Measurements from ENCODE around the gene SATB2.

The SATB2 gene

GRCh38 chr2:199488772-199489400 lies 31.1 kb upstream of the SATB2 start:
- DNase-seq (ENCODE audit: insufficient read length, low spot score) (peak; percentile 25), FAIRE-seq (no peak)
- TF ChIP-seq CTCF (IDR thresholded peaks at IDR 0.05; ENCODE audit: insufficient read depth, missing control alignments): peak; percentile 60

- FAIRE-seq (no peak), DNase-seq (ENCODE audit: insufficient read length, low spot score) (peak; percentile 32)
- peak; percentile 73 for TF ChIP-seq CTCF (IDR thresholded peaks at IDR 0.05; ENCODE audit: insufficient read depth, missing control alignments)
Observed at GRCh38 chr2:199485732-199486335, 28.1 kb upstream of the SATB2 start.

- no peak for TF ChIP-seq CTCF (IDR thresholded peaks at IDR 0.05; ENCODE audit: insufficient read depth, missing control alignments)
- DNase-seq (ENCODE audit: insufficient read length, low spot score) (no peak), FAIRE-seq (no peak)
Observed at GRCh38 chr2:199484927-199485326, 27.2 kb upstream of the SATB2 start.

DNA sequence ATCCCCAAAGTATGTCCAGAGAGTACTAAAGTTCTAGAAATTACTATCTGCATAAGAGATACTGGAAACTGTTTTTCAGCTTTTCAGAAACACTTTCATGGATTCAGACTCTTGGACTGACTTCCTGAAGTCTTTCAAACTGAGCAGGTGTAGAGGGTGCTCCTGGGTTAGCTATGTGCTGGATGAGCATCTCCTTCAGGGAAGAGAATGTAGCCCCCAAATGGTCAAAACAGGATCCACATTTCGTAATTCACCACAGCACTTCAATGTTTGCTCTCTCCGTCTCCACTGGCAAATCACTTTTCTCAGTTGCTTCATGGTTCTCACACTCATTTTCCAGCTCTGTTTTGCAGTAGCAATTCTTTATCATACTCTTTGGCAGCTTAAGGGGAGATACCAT lies 23.2 kb upstream of the SATB2 start:
- DNase-seq (ENCODE audit: insufficient read length, low spot score): no peak
- TF ChIP-seq CTCF (IDR thresholded peaks at IDR 0.05; ENCODE audit: insufficient read depth, missing control alignments): no peak
- FAIRE-seq: no peak

DNA sequence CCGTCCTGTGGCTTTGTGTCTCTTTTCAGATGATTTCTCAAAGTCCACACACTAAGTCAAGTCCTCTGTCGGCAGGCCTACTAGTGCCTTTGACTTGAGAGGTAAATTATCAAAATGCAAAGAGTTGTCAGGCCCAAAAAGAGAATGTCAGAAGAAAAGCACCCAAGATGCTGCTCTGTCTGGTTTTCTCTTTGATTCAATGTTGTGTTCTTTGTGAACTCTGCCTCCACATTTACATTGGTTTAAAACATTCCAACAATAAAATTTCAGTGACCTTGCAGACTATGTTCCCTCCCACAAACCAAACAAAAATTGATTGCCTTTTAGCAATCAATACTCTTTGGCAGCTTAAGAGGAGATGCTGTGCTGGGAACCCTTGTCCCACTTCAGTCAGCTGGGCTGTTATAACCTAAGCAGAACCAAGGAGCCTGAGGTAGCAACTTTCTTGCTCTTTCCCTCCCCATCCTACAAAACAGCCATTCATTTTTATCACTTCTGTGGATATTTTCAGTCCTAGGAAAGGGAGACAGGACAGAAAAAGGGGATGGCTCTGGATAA lies 19.6 kb upstream of the SATB2 start:
- TF ChIP-seq CTCF (IDR thresholded peaks at IDR 0.05; ENCODE audit: insufficient read depth, missing control alignments): no peak
- no peak for DNase-seq (ENCODE audit: insufficient read length, low spot score)
- FAIRE-seq: no peak

GRCh38 chr2:199471443-199472057 lies 13.8 kb upstream of the SATB2 start:
- DNase-seq (ENCODE audit: insufficient read length, low spot score): peak; percentile 77
- FAIRE-seq: no peak
- TF ChIP-seq CTCF (IDR thresholded peaks at IDR 0.05; ENCODE audit: insufficient read depth, missing control alignments): peak; percentile 50

All from D721Med (cell line).